GM08714 (cell line): ENCODE data around the gene SPRR1A.

Experiments
- H3K4me3 ChIP-seq: fragments of 200-500 bp; sonication (Bioruptor generic); 2 replicates; pipeline ENCODE4 v1.5.1; 2014; ENCODE audit warnings: mild to moderate bottlenecking, low read length, inconsistent platforms
- ZNF274 ChIP-seq: IDR thresholded peaks from 2 replicates; pipeline ENCODE4 v1.6.1; 2012; ENCODE audit warnings: mild to moderate bottlenecking, low read depth, low read length

The SPRR1A gene

DNA sequence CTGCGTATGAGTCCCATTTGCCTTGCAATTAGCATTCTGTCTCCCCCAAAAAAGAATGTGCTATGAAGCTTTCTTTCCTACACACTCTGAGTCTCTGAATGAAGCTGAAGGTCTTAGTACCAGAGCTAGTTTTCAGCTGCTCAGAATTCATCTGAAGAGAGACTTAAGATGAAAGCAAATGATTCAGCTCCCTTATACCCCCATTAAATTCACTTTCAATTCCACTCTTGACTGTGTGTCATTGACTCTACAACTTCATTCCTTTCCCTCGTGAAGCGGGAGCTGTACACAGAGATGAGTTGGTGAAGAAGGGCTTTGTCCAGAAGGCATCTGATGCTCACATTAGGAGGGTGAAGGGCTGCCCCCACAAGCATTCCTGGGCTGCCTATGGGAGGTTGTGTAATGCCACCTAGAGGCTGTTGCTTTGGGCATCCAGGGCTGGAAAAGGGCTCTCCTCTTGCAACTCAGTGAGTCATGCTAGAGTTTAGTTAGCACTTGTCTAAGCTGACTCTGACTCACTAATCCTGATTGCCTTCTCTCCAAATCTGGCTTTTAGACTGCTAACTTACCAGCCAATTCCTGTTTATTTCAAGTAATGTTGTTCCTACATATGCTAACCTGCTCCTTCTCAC lies 48.9 kb downstream of the SPRR1A start:
- TF ChIP-seq ZNF274, result no peak
- H3K4me3 ChIP-seq, result no peak overlapping the region

- no peak for TF ChIP-seq ZNF274
- no peak overlapping the region for H3K4me3 ChIP-seq
Measured at GRCh38 chr1:153035211-153035610, 51.3 kb downstream of the SPRR1A start.
